ENCODE data around the gene B9D2.

- TF ChIP-seq, protein P1, sequence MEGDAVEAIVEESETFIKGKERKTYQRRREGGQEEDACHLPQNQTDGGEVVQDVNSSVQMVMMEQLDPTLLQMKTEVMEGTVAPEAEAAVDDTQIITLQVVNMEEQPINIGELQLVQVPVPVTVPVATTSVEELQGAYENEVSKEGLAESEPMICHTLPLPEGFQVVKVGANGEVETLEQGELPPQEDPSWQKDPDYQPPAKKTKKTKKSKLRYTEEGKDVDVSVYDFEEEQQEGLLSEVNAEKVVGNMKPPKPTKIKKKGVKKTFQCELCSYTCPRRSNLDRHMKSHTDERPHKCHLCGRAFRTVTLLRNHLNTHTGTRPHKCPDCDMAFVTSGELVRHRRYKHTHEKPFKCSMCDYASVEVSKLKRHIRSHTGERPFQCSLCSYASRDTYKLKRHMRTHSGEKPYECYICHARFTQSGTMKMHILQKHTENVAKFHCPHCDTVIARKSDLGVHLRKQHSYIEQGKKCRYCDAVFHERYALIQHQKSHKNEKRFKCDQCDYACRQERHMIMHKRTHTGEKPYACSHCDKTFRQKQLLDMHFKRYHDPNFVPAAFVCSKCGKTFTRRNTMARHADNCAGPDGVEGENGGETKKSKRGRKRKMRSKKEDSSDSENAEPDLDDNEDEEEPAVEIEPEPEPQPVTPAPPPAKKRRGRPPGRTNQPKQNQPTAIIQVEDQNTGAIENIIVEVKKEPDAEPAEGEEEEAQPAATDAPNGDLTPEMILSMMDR (IDR thresholded peaks at IDR 0.05): no peak
- TF ChIP-seq POLR2A (IDR thresholded peaks at IDR 0.05): no peak
Measured at GRCh38 chr19:41321204-41321599, 42.7 kb downstream of the B9D2 start.
